T-helper 1 cell treated with Interleukin-12 subunit alpha and Interleukin-12 subunit beta and Interleukin-4 antibody, amounts not matched to agents 30 μg/mL and 1 μg/mL, for 36 hours (primary cell): Measurements from ENCODE around the gene PSMD13.
"Not testable (repeated sequence)": the region's sequence is repeated elsewhere in the genome, so short reads cannot be mapped to it uniquely, and the experiment has no call there.

Experiments
- H3K27ac Mint-ChIP-seq: one replicate; pipeline ENCODE4 v1.8.0; 2021; ENCODE audit warnings: mild to moderate bottlenecking, mixed read lengths
- H3K27me3 Mint-ChIP-seq: one replicate; pipeline ENCODE4 v1.8.0; 2021; ENCODE audit warnings: low read depth, mixed read lengths
- H3K36me3 Mint-ChIP-seq: one replicate; pipeline ENCODE4 v1.8.0; 2021; ENCODE audit warnings: low read depth, mixed read lengths
- H3K4me1 Mint-ChIP-seq: one replicate; pipeline ENCODE4 v1.8.0; 2021; ENCODE audit warnings: low read depth, mixed read lengths
- H3K4me3 Mint-ChIP-seq: one replicate; pipeline ENCODE4 v1.8.0; 2021; ENCODE audit warnings: mild to moderate bottlenecking, moderate library complexity, mixed read lengths
- H3K9me3 Mint-ChIP-seq: one replicate; pipeline ENCODE4 v1.8.0; 2021; ENCODE audit warnings: mixed read lengths

PSMD13 gene

GRCh38 chr11:257766-258493, 21.2 kb downstream of the PSMD13 start:
- Mint-ChIP-seq H3K36me3 (peaks cover 9% of the 10 kb centered on the region), H3K4me1 (peaks cover 2% of the 10 kb centered on the region), H3K27me3 (peaks cover 8% of the 10 kb centered on the region), H3K4me3 (no peak overlapping the region), H3K27ac (no peak overlapping the region), H3K9me3 (peaks cover 2% of the 10 kb centered on the region)

- no peak overlapping the region for H3K4me3 Mint-ChIP-seq
- peaks cover 2% of the 10 kb centered on the region for H3K9me3 Mint-ChIP-seq
- peaks cover 8% of the 10 kb centered on the region for H3K27me3 Mint-ChIP-seq
- H3K36me3 Mint-ChIP-seq = no peaks in the 10 kb centered on the region
- H3K4me1 Mint-ChIP-seq = peaks cover 2% of the 10 kb centered on the region
- no peak overlapping the region for H3K27ac Mint-ChIP-seq
Measured at GRCh38 chr11:259413-259812, 22.6 kb downstream of the PSMD13 start.

- Mint-ChIP-seq H3K9me3 (peaks cover 2% of the 10 kb centered on the region), H3K4me3 (no peak overlapping the region), H3K27me3 (peaks cover 8% of the 10 kb centered on the region), H3K4me1 (peaks cover 2% of the 10 kb centered on the region), H3K36me3 (no peaks in the 10 kb centered on the region), H3K27ac (no peak overlapping the region)
Measured at GRCh38 chr11:261624-262023, 24.8 kb downstream of the PSMD13 start.

GRCh38 chr11:266676-267439, 30.1 kb downstream of the PSMD13 start:
- Mint-ChIP-seq H3K4me1 (peaks cover 30% of the 10 kb centered on the region), H3K27ac (peak overlapping the region; percentile 84), H3K9me3 (peaks cover 2% of the 10 kb centered on the region), H3K36me3 (peaks cover 4% of the 10 kb centered on the region), H3K27me3 (no peaks in the 10 kb centered on the region), H3K4me3 (peak overlapping the region; percentile 82)

- Mint-ChIP-seq H3K9me3 (no peaks in the 10 kb centered on the region), H3K4me1 (peaks cover 28% of the 10 kb centered on the region), H3K4me3 (peak overlapping the region; percentile 95), H3K27me3 (no peaks in the 10 kb centered on the region), H3K36me3 (peaks cover 5% of the 10 kb centered on the region), H3K27ac (peak overlapping the region; percentile 100)
Measured at GRCh38 chr11:267491-267994, 30.8 kb downstream of the PSMD13 start.

- H3K36me3 Mint-ChIP-seq, H3K27me3 Mint-ChIP-seq, H3K9me3 Mint-ChIP-seq: not testable (repeated sequence)
- Mint-ChIP-seq H3K4me3 (peak overlapping the region; percentile 95), H3K4me1 (peaks cover 28% of the 10 kb centered on the region), H3K27ac (peak overlapping the region; percentile 100)
Measured at GRCh38 chr11:268716-269145, 32.0 kb downstream of the PSMD13 start.

GRCh38 chr11:269146-269890, 32.5 kb downstream of the PSMD13 start:
- Mint-ChIP-seq H3K4me3 (peak overlapping the region; percentile 95), H3K36me3 (peaks cover 5% of the 10 kb centered on the region), H3K27ac (peak overlapping the region; percentile 100), H3K4me1 (peaks cover 28% of the 10 kb centered on the region), H3K9me3 (no peaks in the 10 kb centered on the region), H3K27me3 (no peaks in the 10 kb centered on the region)

- peaks cover 8% of the 10 kb centered on the region for H3K27me3 Mint-ChIP-seq
- H3K36me3 Mint-ChIP-seq = peaks cover 5% of the 10 kb centered on the region
- peaks cover 28% of the 10 kb centered on the region for H3K4me1 Mint-ChIP-seq
- H3K27ac Mint-ChIP-seq = peak overlapping the region; percentile 50
- no peaks in the 10 kb centered on the region for H3K9me3 Mint-ChIP-seq
- H3K4me3 Mint-ChIP-seq = no peak overlapping the region
Measured at GRCh38 chr11:270451-271318, 33.9 kb downstream of the PSMD13 start.

- H3K27ac Mint-ChIP-seq = no peak overlapping the region
Measured at GRCh38 chr11:271319-271715, 34.5 kb downstream of the PSMD13 start.

GRCh38 chr11:272195-272930, 35.6 kb downstream of the PSMD13 start:
- Mint-ChIP-seq H3K27me3 (peaks cover 19% of the 10 kb centered on the region), H3K27ac (peak overlapping the region; percentile 16), H3K4me3 (no peak overlapping the region), H3K4me1 (peaks cover 29% of the 10 kb centered on the region), H3K9me3 (peaks cover 5% of the 10 kb centered on the region), H3K36me3 (peaks cover 14% of the 10 kb centered on the region)

More at GRCh38 chr11:271319-271715, 34.5 kb downstream of the PSMD13 start:
- peaks cover 8% of the 10 kb centered on the region for H3K36me3 Mint-ChIP-seq
- no peaks in the 10 kb centered on the region for H3K9me3 Mint-ChIP-seq
- H3K27me3 Mint-ChIP-seq = peaks cover 12% of the 10 kb centered on the region
- H3K4me1 Mint-ChIP-seq = peaks cover 28% of the 10 kb centered on the region
- no peak overlapping the region for H3K4me3 Mint-ChIP-seq

GRCh38 chr11:272931-273198, 36.1 kb downstream of the PSMD13 start:
- no peak overlapping the region for H3K4me3 Mint-ChIP-seq
- peaks cover 5% of the 10 kb centered on the region for H3K9me3 Mint-ChIP-seq
- no peak overlapping the region for H3K27ac Mint-ChIP-seq
- peaks cover 30% of the 10 kb centered on the region for H3K4me1 Mint-ChIP-seq
- H3K27me3 Mint-ChIP-seq = peaks cover 24% of the 10 kb centered on the region
- peaks cover 18% of the 10 kb centered on the region for H3K36me3 Mint-ChIP-seq

- H3K9me3 Mint-ChIP-seq = peaks cover 5% of the 10 kb centered on the region
- peaks cover 20% of the 10 kb centered on the region for H3K4me1 Mint-ChIP-seq
Measured at GRCh38 chr11:276219-276618, 39.4 kb downstream of the PSMD13 start.

More at GRCh38 chr11:276219-276618, 39.4 kb downstream of the PSMD13 start:
- Mint-ChIP-seq H3K36me3 (peaks cover 24% of the 10 kb centered on the region), H3K27me3 (peaks cover 29% of the 10 kb centered on the region), H3K27ac (no peak overlapping the region), H3K4me3 (no peak overlapping the region)
